ENCODE results near the gene PLAU. TPM values are rescaled to one million over a fixed set of nuclear protein-coding genes. Genes with fewer than 3 reads are reported as not detected.

PLAU gene
- total and polyA plus RNA-seq, 2 donors (not counting 3 experiments of a cell fraction or from before 2014, with no cell fraction given), result 23.6 to 34.9 TPM

- no peak overlapping the region for H3K4me3 ChIP-seq (replicated peaks in 1 of 3; ENCODE audit: insufficient read depth in 1 of 3, low read depth in 1 of 3, low read length in 3 of 3)
- H2AFZ ChIP-seq (ENCODE audit: low read depth, low read length), result no peak overlapping the region
- no peaks in the 10 kb centered on the region for H3K36me3 ChIP-seq (ENCODE audit: control insufficient read depth in 2 of 2, extremely low read depth in 1 of 2, insufficient read depth in 2 of 2, low read length in 2 of 2)
- no peaks in the 10 kb centered on the region for H3K79me2 ChIP-seq (ENCODE audit: control insufficient read depth, insufficient read depth, low read length)
- DNase-seq (ENCODE audit: low read depth, low spot score) (no peak), FAIRE-seq (no peak)
- intact Hi-C loops (cut with micrococcal nuclease) (loop anchor here (5.0 kb wide), 1 partner anchor 43 kb away; the partner anchor contains the start of gene VCL), dilution Hi-C loops (cut with MboI; ENCODE audit: extremely low pct_ligation_motif_present, low sequenced_read_pairs) (no loop called here)
- no peak overlapping the region for H3K27ac ChIP-seq (ENCODE audit: insufficient read depth, low read depth, low read length)
- H3K4me1 ChIP-seq (ENCODE audit: control insufficient read depth, extremely low read depth, insufficient read depth, low read length), result peaks cover 10% of the 10 kb centered on the region
- no peaks in the 10 kb centered on the region for H3K9me1 ChIP-seq (replicated peaks; ENCODE audit: control insufficient read depth, extremely low read depth, insufficient read depth, low read length)
- no peak for TF ChIP-seq GATA2 (IDR thresholded peaks at IDR 0.05; ENCODE audit: insufficient read depth, insufficient read length, low read depth, low read length)
- TF ChIP-seq FOS (IDR thresholded peaks at IDR 0.05; ENCODE audit: borderline replicate concordance, insufficient read depth, low read length), result no peak
- TF ChIP-seq MAX (IDR thresholded peaks at IDR 0.05; ENCODE audit: insufficient read depth, insufficient read length), result no peak
- TF ChIP-seq POLR2A (IDR thresholded peaks at IDR 0.05; ENCODE audit: low read depth, low read length), result no peak
- no peak overlapping the region for H3K9ac ChIP-seq (replicated peaks; ENCODE audit: extremely low read depth, insufficient read depth, low read length)
- no peaks in the 10 kb centered on the region for H3K27me3 ChIP-seq (ENCODE audit: control insufficient read depth in 2 of 2, insufficient read depth in 2 of 2, low read length in 2 of 2)
- H4K20me1 ChIP-seq (replicated peaks; ENCODE audit: control insufficient read depth, extremely low read depth, insufficient read depth, low read length), result no peaks in the 10 kb centered on the region
- no peak overlapping the region for H3K4me2 ChIP-seq (ENCODE audit: insufficient read depth, low read length)
- BruUV-seq (replicated peaks), result no TSS peak
- no peaks in the 10 kb centered on the region for H3K9me3 ChIP-seq (replicated peaks; ENCODE audit: control insufficient read depth, insufficient read depth, low read length)
- ChIA-PET POLR2A (no interaction called here), CTCF (no interaction called here)
Observed at GRCh38 chr10:73954737-73955136, 43.8 kb downstream of the PLAU start.

- Histone ChIP-seq H3K36me3 (ENCODE audit: control insufficient read depth in 2 of 2, extremely low read depth in 1 of 2, insufficient read depth in 2 of 2, low read length in 2 of 2) (no peaks in the 10 kb centered on the region), H3K9me3 (replicated peaks; ENCODE audit: control insufficient read depth, insufficient read depth, low read length) (no peaks in the 10 kb centered on the region), H3K9ac (replicated peaks; ENCODE audit: extremely low read depth, insufficient read depth, low read length) (no peak overlapping the region), H3K9me1 (replicated peaks; ENCODE audit: control insufficient read depth, extremely low read depth, insufficient read depth, low read length) (no peaks in the 10 kb centered on the region), H3K79me2 (ENCODE audit: control insufficient read depth, insufficient read depth, low read length) (no peaks in the 10 kb centered on the region), H4K20me1 (replicated peaks; ENCODE audit: control insufficient read depth, extremely low read depth, insufficient read depth, low read length) (no peaks in the 10 kb centered on the region), H3K4me1 (ENCODE audit: control insufficient read depth, extremely low read depth, insufficient read depth, low read length) (peaks cover 10% of the 10 kb centered on the region), H3K4me3 (replicated peaks in 1 of 3; ENCODE audit: insufficient read depth in 1 of 3, low read depth in 1 of 3, low read length in 3 of 3) (no peak overlapping the region), H3K4me2 (ENCODE audit: insufficient read depth, low read length) (no peak overlapping the region), H3K27ac (ENCODE audit: insufficient read depth, low read depth, low read length) (no peak overlapping the region), H3K27me3 (ENCODE audit: control insufficient read depth in 2 of 2, insufficient read depth in 2 of 2, low read length in 2 of 2) (no peaks in the 10 kb centered on the region), H2AFZ (ENCODE audit: low read depth, low read length) (no peak overlapping the region)
- CTCF ChIA-PET, result interaction anchor here (1.4 to 3.4 kb wide), 6 partner anchors 10 to 149 kb away, joined by 3 to 43 read pairs (median 6); no protein-coding TSS in a partner anchor
- intact Hi-C loops (cut with micrococcal nuclease), result loop anchor here (2.0 to 5.0 kb wide), 3 partner anchors 42 to 125 kb away; partner anchors contain the start of gene VCL
- FAIRE-seq (no peak), DNase-seq (ENCODE audit: low read depth, low spot score) (no peak)
- dilution Hi-C loops (cut with MboI; ENCODE audit: extremely low pct_ligation_motif_present, low sequenced_read_pairs), result no loop called here
- BruUV-seq (replicated peaks), result no TSS peak
- POLR2A ChIA-PET, result interaction anchor here (0.9 kb wide), 1 partner anchor 10 kb away, joined by 5 read pairs; no protein-coding TSS in a partner anchor
- TF ChIP-seq EZH2 (IDR thresholded peaks at IDR 0.05; ENCODE audit: borderline replicate concordance, low read depth, low read length, severe bottlenecking) (no peak), MYC (IDR thresholded peaks at IDR 0.05; ENCODE audit: low read depth, low read length) (no peak), MAX (IDR thresholded peaks at IDR 0.05; ENCODE audit: insufficient read depth, insufficient read length) (no peak), POLR2AphosphoS5 (IDR thresholded peaks at IDR 0.05; ENCODE audit: insufficient read depth, low read depth, low read length) (no peak), FOS (IDR thresholded peaks at IDR 0.05; ENCODE audit: borderline replicate concordance, insufficient read depth, low read length) (no peak), POLR2A (IDR thresholded peaks at IDR 0.05; ENCODE audit: low read depth, low read length) (no peak), GATA2 (IDR thresholded peaks at IDR 0.05; ENCODE audit: insufficient read depth, insufficient read length, low read depth, low read length) (no peak), CTCF (IDR thresholded peaks at IDR 0.05; ENCODE audit: extremely low read depth in 1 of 2, insufficient read depth in 1 of 2, low read depth in 1 of 2, low read length in 2 of 2) (no peak), JUN (IDR thresholded peaks at IDR 0.05; ENCODE audit: borderline replicate concordance, insufficient read depth, insufficient read length, low read depth) (no peak)
Observed at GRCh38 chr10:73955719-73956118, 44.8 kb downstream of the PLAU start.
